ENCODE measurements around the gene SMARCA2.

Gene SMARCA2

DNA sequence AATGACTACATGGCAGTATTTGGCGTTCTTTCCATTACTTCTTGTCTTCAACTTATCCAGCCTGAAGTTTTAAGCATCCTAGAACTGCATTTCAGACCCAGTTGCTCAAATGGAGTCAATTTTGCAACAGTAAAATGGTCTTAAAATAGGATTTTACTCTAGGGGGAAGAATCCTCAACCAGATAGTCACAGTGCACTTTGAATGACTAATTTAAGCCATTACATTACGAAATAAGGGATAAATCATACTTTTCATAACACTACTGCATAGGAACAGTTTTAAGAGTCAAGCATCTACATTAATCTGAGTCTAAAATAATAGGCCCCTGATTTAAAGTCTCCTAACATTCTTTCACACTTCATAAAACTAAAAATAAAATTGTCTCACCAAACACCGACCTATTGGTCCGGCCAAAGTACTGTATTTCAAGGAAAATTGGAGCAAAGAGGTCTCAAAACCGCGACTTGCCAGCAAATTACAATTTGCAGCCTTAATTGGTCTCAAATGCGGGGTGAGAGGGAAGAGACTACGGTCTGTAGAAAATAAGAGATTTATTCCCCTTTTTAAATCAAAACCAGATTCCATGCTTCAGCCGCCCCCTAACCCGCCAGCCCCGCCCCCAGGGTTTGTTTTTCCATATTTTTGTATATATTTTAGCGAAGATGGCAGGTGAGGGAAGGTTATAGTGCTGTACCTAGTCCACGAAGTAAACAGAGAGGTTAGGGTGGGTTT lies 1.2 kb upstream of the SMARCA2 start:
- TF ChIP-seq, protein P1, sequence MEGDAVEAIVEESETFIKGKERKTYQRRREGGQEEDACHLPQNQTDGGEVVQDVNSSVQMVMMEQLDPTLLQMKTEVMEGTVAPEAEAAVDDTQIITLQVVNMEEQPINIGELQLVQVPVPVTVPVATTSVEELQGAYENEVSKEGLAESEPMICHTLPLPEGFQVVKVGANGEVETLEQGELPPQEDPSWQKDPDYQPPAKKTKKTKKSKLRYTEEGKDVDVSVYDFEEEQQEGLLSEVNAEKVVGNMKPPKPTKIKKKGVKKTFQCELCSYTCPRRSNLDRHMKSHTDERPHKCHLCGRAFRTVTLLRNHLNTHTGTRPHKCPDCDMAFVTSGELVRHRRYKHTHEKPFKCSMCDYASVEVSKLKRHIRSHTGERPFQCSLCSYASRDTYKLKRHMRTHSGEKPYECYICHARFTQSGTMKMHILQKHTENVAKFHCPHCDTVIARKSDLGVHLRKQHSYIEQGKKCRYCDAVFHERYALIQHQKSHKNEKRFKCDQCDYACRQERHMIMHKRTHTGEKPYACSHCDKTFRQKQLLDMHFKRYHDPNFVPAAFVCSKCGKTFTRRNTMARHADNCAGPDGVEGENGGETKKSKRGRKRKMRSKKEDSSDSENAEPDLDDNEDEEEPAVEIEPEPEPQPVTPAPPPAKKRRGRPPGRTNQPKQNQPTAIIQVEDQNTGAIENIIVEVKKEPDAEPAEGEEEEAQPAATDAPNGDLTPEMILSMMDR (conservative IDR thresholded peaks at IDR 0.05; ENCODE audit: low read depth): no peak
- peak overlapping the region; percentile 98 for H3K27ac ChIP-seq
- POLR2A ChIA-PET (ENCODE audit: low non-redundant PET): no interaction called here
- DNase-seq (ENCODE audit: low spot score): peak; percentile 5
- CTCF ChIA-PET: no interaction called here

DNA sequence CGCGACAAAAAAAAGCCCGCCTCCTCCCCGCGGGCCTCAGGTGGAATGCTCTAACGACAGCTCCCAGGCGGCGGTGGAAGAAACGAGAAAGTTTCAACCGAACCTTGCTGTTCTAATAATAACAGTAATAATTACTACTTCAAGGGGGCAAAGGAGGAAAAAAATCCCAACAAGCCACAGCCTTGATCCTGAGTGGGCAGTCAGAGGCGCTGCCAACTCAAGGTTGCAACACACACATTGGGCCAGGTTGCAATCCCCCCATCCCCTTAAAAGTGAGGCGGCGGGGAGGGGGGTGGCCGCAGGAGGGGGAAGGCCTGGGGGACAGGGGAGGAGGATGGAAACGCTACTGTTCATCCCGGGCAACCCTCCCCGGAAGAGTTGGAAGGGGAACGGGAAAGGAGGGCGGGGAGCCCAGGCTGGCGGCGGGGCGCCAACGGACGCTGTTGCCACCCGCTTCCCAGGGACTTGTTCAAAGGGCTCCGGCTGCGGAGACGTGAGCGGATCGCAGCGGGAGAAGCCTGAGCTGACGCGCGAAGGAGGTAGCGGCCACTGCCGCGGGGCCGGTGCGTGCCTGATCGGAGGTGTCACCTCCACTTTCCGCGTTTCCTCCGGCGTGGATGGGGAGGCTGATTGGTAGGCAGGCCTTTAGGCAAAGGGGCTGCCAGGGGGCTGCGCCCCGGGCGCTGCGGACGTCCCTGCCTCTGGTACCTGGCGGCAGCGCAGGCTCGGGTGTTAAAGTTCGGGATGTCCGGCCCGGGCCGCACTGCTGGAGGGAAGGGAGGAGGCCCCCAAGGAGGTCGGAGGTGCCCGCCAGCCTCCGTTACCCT lies 647 bp downstream of the SMARCA2 start:
- DNase-seq (ENCODE audit: low spot score): peak; percentile 7
- POLR2A ChIA-PET (ENCODE audit: low non-redundant PET): no interaction called here
- TF ChIP-seq, protein P1 (conservative IDR thresholded peaks at IDR 0.05; ENCODE audit: low read depth): no peak
- peak overlapping the region; percentile 98 for H3K27ac ChIP-seq
- CTCF ChIA-PET: no interaction called here

DNA sequence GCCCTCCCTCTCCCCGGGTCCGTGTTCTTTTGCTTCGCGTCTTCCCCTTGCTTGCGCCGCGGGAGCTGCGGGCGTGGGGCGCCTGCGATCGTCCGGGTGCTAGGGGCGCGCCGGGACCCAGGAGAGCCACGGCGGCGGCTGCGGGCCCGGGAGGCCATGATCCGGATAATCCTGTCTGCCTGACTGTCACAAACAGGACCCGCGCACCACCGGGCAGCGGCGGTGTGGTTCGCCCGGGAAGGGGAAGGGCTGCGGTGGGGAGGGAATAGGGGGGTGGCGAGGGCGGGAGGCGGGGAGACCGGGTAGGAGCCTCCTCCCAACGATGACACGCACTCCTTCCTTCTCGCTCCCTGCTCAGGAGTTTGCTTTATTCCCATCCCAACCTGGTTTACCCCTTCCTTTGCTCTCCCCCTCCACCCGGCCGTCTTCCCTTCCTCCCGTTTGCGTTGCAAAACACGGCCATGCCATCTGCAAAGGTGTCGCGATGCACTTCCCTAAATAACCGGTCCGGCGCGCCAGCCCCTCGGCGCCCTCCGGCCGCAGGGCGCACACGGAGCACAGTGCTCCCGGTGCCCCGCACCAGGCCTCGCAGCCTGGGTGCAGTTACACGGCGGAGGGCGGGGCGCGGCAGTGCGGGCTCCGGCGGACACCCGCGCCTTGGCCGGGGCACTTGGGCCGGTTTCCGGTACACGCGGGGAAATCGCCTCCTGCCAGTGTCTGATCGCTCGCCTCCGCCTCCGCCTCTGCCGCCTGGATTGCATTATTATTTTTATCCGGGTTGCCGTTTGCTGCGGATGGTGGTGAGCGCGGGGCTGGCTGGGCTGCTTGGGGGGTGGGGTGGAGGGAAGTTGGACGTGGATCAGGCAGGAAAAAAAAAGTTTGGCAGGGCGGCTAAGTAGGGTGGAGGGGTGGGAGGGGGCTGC lies 1.5 kb downstream of the SMARCA2 start:
- peak overlapping the region; percentile 98 for H3K27ac ChIP-seq
- peak; percentile 75 for DNase-seq (ENCODE audit: low spot score)
- POLR2A ChIA-PET (ENCODE audit: low non-redundant PET): no interaction called here
- TF ChIP-seq, protein P1 (conservative IDR thresholded peaks at IDR 0.05; ENCODE audit: low read depth): no peak
- CTCF ChIA-PET: no interaction called here

DNA sequence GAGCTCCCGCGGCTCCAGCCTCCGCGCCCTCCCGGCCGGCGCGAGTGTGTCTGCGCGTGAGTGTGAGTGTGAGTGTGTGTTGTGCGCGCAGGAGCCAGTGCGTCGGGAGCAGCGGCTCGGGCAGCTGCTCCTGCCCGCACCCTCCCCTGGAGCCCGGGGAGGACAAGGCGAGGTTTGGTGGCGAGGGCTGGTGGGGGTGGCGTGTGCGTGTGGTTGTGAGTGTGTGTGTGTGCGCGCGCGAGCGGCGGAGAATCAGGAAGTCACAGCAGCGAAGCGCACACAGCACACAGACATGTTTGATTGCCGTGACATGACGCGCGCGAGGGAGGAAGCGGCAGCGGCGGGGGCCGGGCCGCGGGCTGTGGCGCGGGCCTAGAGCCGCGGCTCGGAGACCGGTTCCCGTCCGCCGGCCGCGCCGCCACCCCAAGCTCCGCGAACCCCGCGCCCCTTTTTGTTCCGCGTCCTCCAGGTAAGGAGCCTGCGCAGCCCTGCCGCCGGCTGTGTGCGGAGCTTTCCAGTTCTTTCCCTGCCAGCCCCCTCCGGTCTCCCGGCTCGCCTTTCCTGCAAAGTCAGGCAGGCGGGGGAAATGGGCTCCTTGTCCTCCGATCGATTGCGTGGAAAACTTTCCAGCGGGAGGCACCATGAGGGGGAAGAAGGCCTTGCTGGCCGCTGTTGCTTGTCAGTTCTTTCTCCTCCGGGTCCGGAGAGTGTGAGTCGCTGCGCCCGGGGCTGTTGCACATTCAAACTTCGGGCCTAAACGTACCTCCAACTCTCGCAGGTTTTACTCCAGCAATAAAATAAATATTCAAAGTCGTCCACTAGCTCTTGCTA lies 2.4 kb downstream of the SMARCA2 start:
- POLR2A ChIA-PET (ENCODE audit: low non-redundant PET): no interaction called here
- peak; percentile 30 for DNase-seq (ENCODE audit: low spot score)
- TF ChIP-seq, protein P1 (conservative IDR thresholded peaks at IDR 0.05; ENCODE audit: low read depth): no peak
- peak overlapping the region; percentile 98 for H3K27ac ChIP-seq
- CTCF ChIA-PET: no interaction called here

- CTCF ChIA-PET: no interaction called here
- peak; percentile 1 for DNase-seq (ENCODE audit: low spot score)
- peak overlapping the region; percentile 98 for H3K27ac ChIP-seq
- POLR2A ChIA-PET (ENCODE audit: low non-redundant PET): no interaction called here
- TF ChIP-seq, protein P1 (conservative IDR thresholded peaks at IDR 0.05; ENCODE audit: low read depth): no peak
Measured at GRCh38 chr9:2018162-2018643, 3.1 kb downstream of the SMARCA2 start.
